ENCODE measurements around the gene PTPRM.

The PTPRM gene

DNA sequence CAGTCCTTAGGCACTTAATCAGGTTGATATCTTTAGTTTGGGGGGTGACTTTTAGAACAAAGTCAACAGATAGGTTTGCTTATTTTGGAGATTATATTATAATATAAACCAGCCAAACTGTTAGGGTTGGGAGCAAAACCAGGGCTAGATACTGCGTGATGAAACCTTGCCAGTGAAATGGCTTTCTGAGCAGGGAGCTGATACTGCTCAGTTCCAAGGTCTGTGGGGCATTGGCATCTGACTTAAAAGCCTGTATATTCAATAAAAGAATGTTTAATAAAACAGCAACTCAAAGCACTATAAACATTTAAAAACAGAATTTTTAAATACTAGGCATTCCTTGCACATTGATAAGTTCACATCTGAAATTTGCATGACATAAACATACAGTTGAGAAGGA is 19.3 kb downstream of the PTPRM start:
- peaks cover 5% of the 10 kb centered on the region for H3K4me1 ChIP-seq (ENCODE audit: insufficient read depth, low read length, poor library complexity, severe bottlenecking)
- H3K36me3 ChIP-seq (ENCODE audit: insufficient read depth, low read length): no peaks in the 10 kb centered on the region
- H4K20me1 ChIP-seq (ENCODE audit: insufficient read depth, low read length, poor library complexity, severe bottlenecking): no peaks in the 10 kb centered on the region
- no peak for TF ChIP-seq EZH2phosphoT487 (IDR thresholded peaks at IDR 0.05; ENCODE audit: borderline replicate concordance)
- TF ChIP-seq, protein P1, sequence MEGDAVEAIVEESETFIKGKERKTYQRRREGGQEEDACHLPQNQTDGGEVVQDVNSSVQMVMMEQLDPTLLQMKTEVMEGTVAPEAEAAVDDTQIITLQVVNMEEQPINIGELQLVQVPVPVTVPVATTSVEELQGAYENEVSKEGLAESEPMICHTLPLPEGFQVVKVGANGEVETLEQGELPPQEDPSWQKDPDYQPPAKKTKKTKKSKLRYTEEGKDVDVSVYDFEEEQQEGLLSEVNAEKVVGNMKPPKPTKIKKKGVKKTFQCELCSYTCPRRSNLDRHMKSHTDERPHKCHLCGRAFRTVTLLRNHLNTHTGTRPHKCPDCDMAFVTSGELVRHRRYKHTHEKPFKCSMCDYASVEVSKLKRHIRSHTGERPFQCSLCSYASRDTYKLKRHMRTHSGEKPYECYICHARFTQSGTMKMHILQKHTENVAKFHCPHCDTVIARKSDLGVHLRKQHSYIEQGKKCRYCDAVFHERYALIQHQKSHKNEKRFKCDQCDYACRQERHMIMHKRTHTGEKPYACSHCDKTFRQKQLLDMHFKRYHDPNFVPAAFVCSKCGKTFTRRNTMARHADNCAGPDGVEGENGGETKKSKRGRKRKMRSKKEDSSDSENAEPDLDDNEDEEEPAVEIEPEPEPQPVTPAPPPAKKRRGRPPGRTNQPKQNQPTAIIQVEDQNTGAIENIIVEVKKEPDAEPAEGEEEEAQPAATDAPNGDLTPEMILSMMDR (conservative IDR thresholded peaks at IDR 0.05; ENCODE audit: low read length): no peak
- no peaks in the 10 kb centered on the region for H3K9me3 ChIP-seq (ENCODE audit: insufficient read depth, low read depth, low read length)
- no peaks in the 10 kb centered on the region for H3F3A ChIP-seq (ENCODE audit: low read depth)
- no peak overlapping the region for H2AFZ ChIP-seq (ENCODE audit: low read length)
- no peak overlapping the region for H3K9ac ChIP-seq (ENCODE audit: low read depth, low read length, poor library complexity, severe bottlenecking)
- no peaks in the 10 kb centered on the region for H3K27me3 ChIP-seq (ENCODE audit: insufficient read depth, low read length, poor library complexity, severe bottlenecking)
- no peak overlapping the region for H3K4me3 ChIP-seq (ENCODE audit: low read length, poor library complexity, severe bottlenecking)
- H3K4me2 ChIP-seq (ENCODE audit: low read depth, low read length, poor library complexity, severe bottlenecking): no peak overlapping the region
- no peaks in the 10 kb centered on the region for H3K9me2 ChIP-seq (replicated peaks; ENCODE audit: low read depth, low read length)
- no peaks in the 10 kb centered on the region for H3K79me2 ChIP-seq (ENCODE audit: insufficient read depth, low read length)

DNA sequence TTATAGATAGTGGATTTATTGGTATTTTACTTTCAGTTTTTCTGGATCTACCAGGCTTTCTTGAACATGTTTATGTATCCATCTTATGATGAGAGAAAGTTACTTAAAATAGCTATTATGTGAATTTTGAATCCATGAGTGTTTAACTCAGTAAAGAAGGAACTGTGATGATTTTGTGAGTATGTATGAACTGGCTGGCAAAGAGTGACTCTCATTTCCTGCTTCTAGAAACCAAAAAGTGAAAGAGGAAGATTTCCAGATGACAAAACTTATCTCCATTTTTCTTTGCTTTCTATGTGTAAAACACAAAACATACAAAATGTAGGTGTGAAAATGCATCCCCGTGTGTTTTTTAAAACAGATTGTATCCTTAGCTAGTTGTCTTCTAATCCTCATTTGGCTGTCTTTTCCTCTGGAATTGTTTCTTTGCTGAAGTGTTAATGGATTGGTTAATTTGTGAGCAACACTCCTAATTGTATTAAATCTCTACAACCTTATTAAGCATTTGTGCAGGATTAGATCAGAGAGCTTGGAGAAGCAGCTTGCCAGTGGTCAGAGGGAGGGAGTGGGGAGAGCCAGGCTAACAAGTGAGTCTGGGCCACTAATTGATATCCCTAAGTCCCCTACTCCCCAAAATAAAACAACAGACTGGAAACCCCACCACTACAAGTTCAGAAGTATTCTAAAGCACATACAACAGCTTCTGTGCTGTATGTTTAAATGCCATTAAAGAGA is 23.9 kb downstream of the PTPRM start:
- H2AFZ ChIP-seq (ENCODE audit: low read length): peak overlapping the region; percentile 70; the same call in 1 of the 2 replicates
- H3K4me3 ChIP-seq (ENCODE audit: low read length, poor library complexity, severe bottlenecking): peak overlapping the region; percentile 22
- no peak for TF ChIP-seq EZH2phosphoT487 (IDR thresholded peaks at IDR 0.05; ENCODE audit: borderline replicate concordance)
- TF ChIP-seq, protein P1 (conservative IDR thresholded peaks at IDR 0.05; ENCODE audit: low read length): no peak
- peak overlapping the region; percentile 34 for H3K4me2 ChIP-seq (ENCODE audit: low read depth, low read length, poor library complexity, severe bottlenecking)
- no peaks in the 10 kb centered on the region for H3K79me2 ChIP-seq (ENCODE audit: insufficient read depth, low read length)
- H4K20me1 ChIP-seq (ENCODE audit: insufficient read depth, low read length, poor library complexity, severe bottlenecking): no peaks in the 10 kb centered on the region
- H3K36me3 ChIP-seq (ENCODE audit: insufficient read depth, low read length): no peaks in the 10 kb centered on the region
- no peaks in the 10 kb centered on the region for H3K9me3 ChIP-seq (ENCODE audit: insufficient read depth, low read depth, low read length)
- no peaks in the 10 kb centered on the region for H3K9me2 ChIP-seq (replicated peaks; ENCODE audit: low read depth, low read length)
- H3K9ac ChIP-seq (ENCODE audit: low read depth, low read length, poor library complexity, severe bottlenecking): no peak overlapping the region
- H3F3A ChIP-seq (ENCODE audit: low read depth): no peaks in the 10 kb centered on the region
- peaks cover 5% of the 10 kb centered on the region for H3K4me1 ChIP-seq (ENCODE audit: insufficient read depth, low read length, poor library complexity, severe bottlenecking)
- no peaks in the 10 kb centered on the region for H3K27me3 ChIP-seq (ENCODE audit: insufficient read depth, low read length, poor library complexity, severe bottlenecking)

DNA sequence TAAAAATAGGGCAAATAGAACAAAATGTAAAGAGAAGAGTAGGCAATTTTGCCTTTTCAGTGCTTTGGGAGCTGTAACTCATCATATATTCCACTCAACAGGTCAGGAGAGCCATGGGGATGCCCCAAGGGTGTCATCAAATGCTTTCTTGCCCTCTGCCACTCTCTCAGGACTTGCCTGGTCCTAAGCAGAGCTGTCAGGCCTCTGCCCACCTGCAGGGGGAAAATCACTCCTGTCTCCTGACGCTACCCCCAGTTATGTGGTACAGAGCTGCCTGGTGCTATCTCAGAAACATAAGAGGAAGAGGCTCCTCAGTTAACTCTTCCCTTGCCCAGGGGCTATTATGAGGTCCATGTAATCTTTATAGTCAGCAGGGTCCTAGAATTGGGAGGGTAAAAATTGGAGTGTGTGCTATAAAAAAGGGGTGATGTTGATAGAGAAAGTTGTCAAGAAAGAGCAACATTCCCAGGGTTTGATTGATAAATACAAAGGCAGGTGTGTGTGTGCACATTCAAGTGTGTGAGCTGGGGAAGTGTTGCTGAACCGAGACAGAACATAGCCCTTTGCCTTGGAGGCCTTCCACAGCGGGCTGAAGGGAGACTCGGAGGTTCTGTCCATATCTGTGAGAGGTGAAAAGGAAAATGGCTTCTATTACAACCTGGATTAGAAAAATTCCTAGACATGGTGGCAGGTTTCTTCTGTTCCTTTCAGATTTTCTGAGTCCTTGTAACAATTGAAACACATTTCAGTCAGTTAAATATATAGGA is 25.4 kb downstream of the PTPRM start:
- Histone ChIP-seq H3K9me2 (replicated peaks; ENCODE audit: low read depth, low read length) (no peaks in the 10 kb centered on the region), H2AFZ (ENCODE audit: low read length) (no peak overlapping the region), H3K9me3 (ENCODE audit: insufficient read depth, low read depth, low read length) (no peaks in the 10 kb centered on the region), H3K36me3 (ENCODE audit: insufficient read depth, low read length) (no peaks in the 10 kb centered on the region), H4K20me1 (ENCODE audit: insufficient read depth, low read length, poor library complexity, severe bottlenecking) (no peaks in the 10 kb centered on the region), H3K4me2 (ENCODE audit: low read depth, low read length, poor library complexity, severe bottlenecking) (no peak overlapping the region), H3K4me1 (ENCODE audit: insufficient read depth, low read length, poor library complexity, severe bottlenecking) (peaks cover 5% of the 10 kb centered on the region), H3K9ac (ENCODE audit: low read depth, low read length, poor library complexity, severe bottlenecking) (no peak overlapping the region), H3F3A (ENCODE audit: low read depth) (no peaks in the 10 kb centered on the region), H3K79me2 (ENCODE audit: insufficient read depth, low read length) (peaks cover under 1% of the 10 kb centered on the region; the same call in 1 of the 2 replicates), H3K27me3 (ENCODE audit: insufficient read depth, low read length, poor library complexity, severe bottlenecking) (no peaks in the 10 kb centered on the region), H3K4me3 (ENCODE audit: low read length, poor library complexity, severe bottlenecking) (no peak overlapping the region)
- TF ChIP-seq, protein P1 (conservative IDR thresholded peaks at IDR 0.05; ENCODE audit: low read length): peak; percentile 25
- no peak for TF ChIP-seq EZH2phosphoT487 (IDR thresholded peaks at IDR 0.05; ENCODE audit: borderline replicate concordance)

Data from Loucy (cell line).